ENCODE measurements around the gene LRCH3.

GRCh38 chr3:197798863-197799262 is 7.8 kb downstream of the LRCH3 start:
- TF ChIP-seq, protein P1, sequence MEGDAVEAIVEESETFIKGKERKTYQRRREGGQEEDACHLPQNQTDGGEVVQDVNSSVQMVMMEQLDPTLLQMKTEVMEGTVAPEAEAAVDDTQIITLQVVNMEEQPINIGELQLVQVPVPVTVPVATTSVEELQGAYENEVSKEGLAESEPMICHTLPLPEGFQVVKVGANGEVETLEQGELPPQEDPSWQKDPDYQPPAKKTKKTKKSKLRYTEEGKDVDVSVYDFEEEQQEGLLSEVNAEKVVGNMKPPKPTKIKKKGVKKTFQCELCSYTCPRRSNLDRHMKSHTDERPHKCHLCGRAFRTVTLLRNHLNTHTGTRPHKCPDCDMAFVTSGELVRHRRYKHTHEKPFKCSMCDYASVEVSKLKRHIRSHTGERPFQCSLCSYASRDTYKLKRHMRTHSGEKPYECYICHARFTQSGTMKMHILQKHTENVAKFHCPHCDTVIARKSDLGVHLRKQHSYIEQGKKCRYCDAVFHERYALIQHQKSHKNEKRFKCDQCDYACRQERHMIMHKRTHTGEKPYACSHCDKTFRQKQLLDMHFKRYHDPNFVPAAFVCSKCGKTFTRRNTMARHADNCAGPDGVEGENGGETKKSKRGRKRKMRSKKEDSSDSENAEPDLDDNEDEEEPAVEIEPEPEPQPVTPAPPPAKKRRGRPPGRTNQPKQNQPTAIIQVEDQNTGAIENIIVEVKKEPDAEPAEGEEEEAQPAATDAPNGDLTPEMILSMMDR (IDR thresholded peaks at IDR 0.05): no peak
- TF ChIP-seq POLR2A (IDR thresholded peaks at IDR 0.05): no peak

Data from heart left ventricle (tissue), 13 donors.